ENCODE results near the gene CEP83.
"Not testable (repeated sequence)": the region's sequence is repeated elsewhere in the genome, so short reads cannot be mapped to it uniquely, and the experiment has no call there.

Gene CEP83

GRCh38 chr12:94459728-94460615 lies at the start of gene CEP83:
Gene CEP83, minus strand, starts transcription at chr12:94459867. Its CDS starts 47,377 bp downstream, at chr12:94412490.
- DNase-seq: peak; percentile 47

- DNase-seq: no peak
Observed at GRCh38 chr12:94509317-94509716, 49.6 kb upstream of the CEP83 start.

GRCh38 chr12:94507455-94507854 lies 47.8 kb upstream of the CEP83 start:
- DNase-seq: no peak

GRCh38 chr12:94504386-94504785 lies 44.7 kb upstream of the CEP83 start:
- no peak for DNase-seq

GRCh38 chr12:94503619-94504018 lies 44.0 kb upstream of the CEP83 start:
- no peak for DNase-seq

- no peak for DNase-seq
Observed at GRCh38 chr12:94500831-94501567, 41.3 kb upstream of the CEP83 start.

- no peak for DNase-seq
Observed at GRCh38 chr12:94498698-94499097, 39.0 kb upstream of the CEP83 start.

GRCh38 chr12:94498073-94498472 lies 38.4 kb upstream of the CEP83 start:
- no peak for DNase-seq

- no peak for DNase-seq
Observed at GRCh38 chr12:94495445-94496115, 35.9 kb upstream of the CEP83 start.

- DNase-seq: no peak
Observed at GRCh38 chr12:94491489-94491888, 31.8 kb upstream of the CEP83 start.

- DNase-seq: no peak
Observed at GRCh38 chr12:94488463-94488862, 28.8 kb upstream of the CEP83 start.

GRCh38 chr12:94481734-94482133 lies 22.1 kb upstream of the CEP83 start:
- no peak for DNase-seq

GRCh38 chr12:94469522-94469921 lies 9.9 kb upstream of the CEP83 start:
- no peak for DNase-seq

GRCh38 chr12:94460616-94460959 lies 921 bp upstream of the CEP83 start:
- DNase-seq: no peak

- DNase-seq: no peak
Observed at GRCh38 chr12:94458877-94459727, 565 bp downstream of the CEP83 start.

- DNase-seq: no peak
Observed at GRCh38 chr12:94457311-94457710, 2.4 kb downstream of the CEP83 start.

- not testable (repeated sequence) for DNase-seq
Observed at GRCh38 chr12:94454318-94454717, 5.3 kb downstream of the CEP83 start.

- DNase-seq: no peak
Observed at GRCh38 chr12:94445662-94446061, 14.0 kb downstream of the CEP83 start.

GRCh38 chr12:94437303-94437702 lies 22.4 kb downstream of the CEP83 start:
- no peak for DNase-seq

GRCh38 chr12:94435511-94435927 lies 24.1 kb downstream of the CEP83 start:
- no peak for DNase-seq

- no peak for DNase-seq
Observed at GRCh38 chr12:94434171-94434570, 25.5 kb downstream of the CEP83 start.

GRCh38 chr12:94433744-94434143 lies 25.9 kb downstream of the CEP83 start:
- no peak for DNase-seq

GRCh38 chr12:94430304-94430703 lies 29.4 kb downstream of the CEP83 start:
- no peak for DNase-seq
